Activated CD4-positive, alpha-beta memory T cell treated with anti-CD3 and anti-CD28 coated beads for 36 hours (primary cell): ENCODE results near the gene SRRM1. TPM values are rescaled to one million over a fixed set of nuclear protein-coding genes. Genes with fewer than 3 reads are reported as not detected.
"Not testable (repeated sequence)": the region's sequence is repeated elsewhere in the genome, so short reads cannot be mapped to it uniquely, and the experiment has no call there.

Experiments used
- CTCF ChIA-PET: fragments of 350-600 bp; sonication (Branson Sonifier 250); formaldehyde crosslinking; loops from one replicate; lab custom pipeline; 2021; ENCODE audit warnings: antibody characterized with exemption, inconsistent platforms; lab: Charles Lee
- POLR2A ChIA-PET: fragments of 350-600 bp; sonication (Branson Sonifier 250); formaldehyde crosslinking; loops from one replicate; lab custom pipeline; 2021; ENCODE audit warnings: antibody characterized with exemption; lab: Charles Lee
- DNase-seq: peaks from one replicate; pipeline ENCODE4 v3.0.0-alpha.2; 2020
- H3K27ac Mint-ChIP-seq: one replicate; pipeline ENCODE4 v1.8.0; 2021; ENCODE audit warnings: mixed read lengths
- H3K27me3 Mint-ChIP-seq: one replicate; pipeline ENCODE4 v1.8.0; 2021; ENCODE audit warnings: mixed read lengths
- H3K36me3 Mint-ChIP-seq: one replicate; pipeline ENCODE4 v1.8.0; 2021; ENCODE audit warnings: mixed read lengths
- H3K4me1 Mint-ChIP-seq: one replicate; pipeline ENCODE4 v1.8.0; 2021; ENCODE audit warnings: low read depth, mixed read lengths
- H3K4me3 Mint-ChIP-seq: one replicate; pipeline ENCODE4 v1.8.0; 2021; ENCODE audit warnings: mild to moderate bottlenecking, mixed read lengths
- H3K9me3 Mint-ChIP-seq: one replicate; pipeline ENCODE4 v1.8.0; 2021; ENCODE audit warnings: mixed read lengths
- intact Hi-C: fragments of 100-400 bp; cut with micrococcal nuclease; formaldehyde crosslinking; loops from one replicate; pipeline ENCODE4 v1.15.1; 2023
- total RNA-seq, 2 experiments: library from RNA; stranded (reverse); gene quantifications; one replicate each; pipeline ENCODE4 v1.2.3, GENCODE V29; 2021

The SRRM1 gene
- total RNA-seq, 2 experiments from 2014 or later: 225 to 227 TPM

DNA sequence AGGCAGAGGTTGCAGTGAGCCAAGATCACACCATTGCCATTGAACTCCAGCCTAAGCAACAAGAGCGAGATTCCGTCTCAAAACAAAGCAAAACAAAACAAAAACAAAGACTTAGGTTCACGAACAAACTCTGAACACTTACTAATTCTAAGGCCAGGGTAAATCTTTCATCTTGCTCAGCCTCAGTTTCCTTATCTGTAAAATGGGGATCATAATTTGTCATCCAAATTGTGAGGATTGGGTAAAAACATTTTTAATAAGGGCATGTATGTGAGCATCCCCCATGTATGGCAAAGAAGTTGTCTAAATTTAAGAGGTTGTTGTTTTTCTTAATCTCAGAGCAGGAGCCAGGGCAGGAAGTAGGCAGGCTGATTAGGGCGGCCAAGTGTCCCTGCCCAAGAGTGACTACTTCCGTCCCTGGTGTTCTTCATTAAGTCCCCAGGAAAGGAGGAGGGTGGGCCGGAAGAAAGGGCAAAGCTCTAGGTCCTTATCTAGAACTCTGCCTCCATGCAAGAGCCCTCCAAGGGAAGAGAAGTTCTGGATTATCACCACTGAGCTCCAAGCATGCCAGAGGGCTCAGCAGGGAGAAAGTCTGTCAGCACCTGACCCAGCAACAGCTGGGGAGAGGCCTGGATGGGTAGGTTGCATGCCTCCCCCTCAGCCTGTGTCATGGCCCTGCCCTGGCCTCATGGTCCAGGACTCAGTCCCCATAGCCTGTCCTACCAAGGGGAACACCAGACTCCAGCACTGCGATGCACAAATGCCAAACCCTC is 52.3 kb downstream of the SRRM1 start:
- Mint-ChIP-seq H3K4me1 (peaks cover 1% of the 10 kb centered on the region), H3K27me3 (peaks cover 3% of the 10 kb centered on the region), H3K27ac (no peak overlapping the region), H3K9me3 (no peaks in the 10 kb centered on the region), H3K4me3 (no peak overlapping the region), H3K36me3 (no peaks in the 10 kb centered on the region)
- intact Hi-C loops: loop anchor here (10.0 kb wide), 1 partner anchor 49 kb away; the partner anchor contains the start of gene CLIC4
- ChIA-PET POLR2A (no interaction called here), CTCF (interaction anchor here (0.9 to 10.6 kb wide), 4 partner anchors 8 to 304 kb away, joined by 3 to 299 read pairs (median 6); no protein-coding TSS in a partner anchor)
- DNase-seq: no peak

DNA sequence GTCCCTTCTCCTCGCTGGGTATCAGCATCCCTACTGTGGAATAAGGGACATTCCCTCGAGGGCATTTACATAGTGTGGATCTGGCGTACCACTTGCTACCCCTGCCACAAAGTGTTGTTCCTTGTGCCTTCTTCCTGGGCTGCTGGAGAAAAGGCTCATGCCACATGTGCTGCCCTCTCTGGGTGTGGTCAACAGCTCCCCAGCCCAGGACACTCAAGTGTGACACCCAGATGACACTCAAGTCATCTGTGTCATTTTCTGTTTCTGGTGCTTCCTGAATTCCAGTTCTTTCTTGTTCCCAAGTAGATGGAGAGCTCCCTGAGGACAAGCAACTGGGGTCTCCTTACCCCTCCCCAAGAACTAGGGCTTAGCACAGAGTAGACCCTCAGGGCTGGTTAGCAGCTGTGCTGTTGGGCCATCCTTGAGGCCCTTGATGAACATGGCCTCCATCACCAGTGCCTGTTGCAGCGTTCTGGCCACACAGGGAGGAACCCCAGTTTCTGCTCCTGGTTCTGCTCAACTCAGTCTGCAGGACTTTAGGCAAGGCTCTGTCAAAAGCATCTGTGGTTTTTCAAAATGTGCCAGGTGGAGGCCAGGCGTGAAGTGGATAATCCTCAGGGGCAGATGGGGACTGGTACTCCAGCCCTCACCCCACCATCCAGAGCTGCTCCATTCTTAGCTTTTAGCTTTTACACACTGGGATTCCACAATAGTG is 53.1 kb downstream of the SRRM1 start:
- DNase-seq: no peak
- Mint-ChIP-seq H3K27ac (no peak overlapping the region), H3K9me3 (no peaks in the 10 kb centered on the region), H3K4me1 (peaks cover 1% of the 10 kb centered on the region), H3K4me3 (no peak overlapping the region), H3K27me3 (peaks cover 3% of the 10 kb centered on the region), H3K36me3 (no peaks in the 10 kb centered on the region)
- POLR2A ChIA-PET: no interaction called here
- intact Hi-C loops: loop anchor here (10.0 kb wide), 1 partner anchor 49 kb away; the partner anchor contains the start of gene CLIC4
- CTCF ChIA-PET: interaction anchor here (0.9 to 10.6 kb wide), 7 partner anchors 9 to 305 kb away, joined by 3 to 299 read pairs (median 6); no protein-coding TSS in a partner anchor

DNA sequence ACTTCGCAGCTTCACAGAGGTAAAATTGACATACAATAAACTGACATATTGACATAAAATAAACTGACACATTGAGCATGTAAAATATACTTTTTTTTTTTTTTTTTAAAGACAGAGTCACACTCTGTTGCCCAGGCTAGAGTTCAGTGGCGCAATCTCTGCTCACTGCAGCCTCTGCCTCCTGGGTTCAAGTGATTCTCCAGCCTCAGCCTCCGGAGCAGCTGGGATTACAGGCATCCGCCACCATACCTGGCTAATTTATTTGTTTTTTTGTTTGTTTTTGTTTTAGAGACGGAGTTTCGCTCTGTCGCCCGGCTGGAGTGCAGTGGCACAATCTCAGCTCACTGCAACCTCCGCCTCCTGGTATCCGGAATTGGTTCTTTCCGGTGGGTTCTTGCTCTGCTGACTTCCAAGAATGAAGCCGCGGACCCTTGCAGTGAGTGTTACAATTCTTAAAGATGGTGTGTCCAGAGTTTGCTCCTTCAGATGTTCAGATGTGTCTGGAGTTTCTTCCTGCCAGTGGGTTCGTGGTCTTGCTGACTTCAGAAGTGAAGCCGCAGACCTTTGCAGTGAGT is 53.7 kb downstream of the SRRM1 start:
- CTCF ChIA-PET: interaction anchor here (1.0 to 3.4 kb wide), 6 partner anchors 8 to 306 kb away, joined by 3 to 12 read pairs (median 6); no protein-coding TSS in a partner anchor
- intact Hi-C loops: loop anchor here (10.0 kb wide), 1 partner anchor 48 kb away; the partner anchor contains the start of gene CLIC4
- POLR2A ChIA-PET: no interaction called here
- no peak for DNase-seq
- Mint-ChIP-seq H3K27ac (no peak overlapping the region), H3K4me1 (peaks cover 1% of the 10 kb centered on the region), H3K4me3 (no peak overlapping the region), H3K36me3 (no peaks in the 10 kb centered on the region), H3K27me3 (peaks cover 3% of the 10 kb centered on the region), H3K9me3 (no peaks in the 10 kb centered on the region)

DNA sequence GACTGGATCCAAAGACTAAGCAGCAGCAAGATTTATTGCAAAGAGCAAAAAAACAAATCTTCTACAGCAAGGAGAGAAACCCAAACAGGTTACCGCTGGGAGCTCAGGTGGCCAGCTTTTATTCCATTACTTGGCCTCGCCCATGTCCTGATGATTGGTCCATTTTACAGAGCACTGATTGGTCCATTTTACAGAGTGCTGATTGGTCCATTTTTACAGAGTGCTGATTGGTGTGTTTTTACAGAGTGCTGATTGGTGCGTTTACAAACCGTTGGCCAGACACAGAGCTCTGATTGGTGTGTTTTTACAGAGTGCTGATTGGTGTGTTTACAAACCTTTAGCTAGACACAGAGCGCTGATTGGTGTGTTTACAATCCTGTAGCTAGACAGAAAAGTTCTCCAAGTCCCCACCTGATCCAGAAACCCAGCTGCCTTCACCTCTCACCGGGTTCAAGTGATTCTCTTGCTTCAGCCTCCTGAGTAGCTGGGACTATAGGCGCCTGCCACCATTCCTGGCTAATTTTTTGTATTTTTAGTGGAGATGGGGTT is 54.4 kb downstream of the SRRM1 start:
- H3K36me3 Mint-ChIP-seq, DNase-seq, POLR2A ChIA-PET, H3K9me3 Mint-ChIP-seq, H3K4me3 Mint-ChIP-seq, H3K27me3 Mint-ChIP-seq, H3K4me1 Mint-ChIP-seq, H3K27ac Mint-ChIP-seq: not testable (repeated sequence)
- CTCF ChIA-PET: interaction anchor here (1.2 to 3.4 kb wide), 3 partner anchors 9 to 133 kb away, joined by 3 to 12 read pairs (median 11); no protein-coding TSS in a partner anchor
- intact Hi-C loops: loop anchor here (10.0 kb wide), 1 partner anchor 47 kb away; the partner anchor contains the start of gene CLIC4

DNA sequence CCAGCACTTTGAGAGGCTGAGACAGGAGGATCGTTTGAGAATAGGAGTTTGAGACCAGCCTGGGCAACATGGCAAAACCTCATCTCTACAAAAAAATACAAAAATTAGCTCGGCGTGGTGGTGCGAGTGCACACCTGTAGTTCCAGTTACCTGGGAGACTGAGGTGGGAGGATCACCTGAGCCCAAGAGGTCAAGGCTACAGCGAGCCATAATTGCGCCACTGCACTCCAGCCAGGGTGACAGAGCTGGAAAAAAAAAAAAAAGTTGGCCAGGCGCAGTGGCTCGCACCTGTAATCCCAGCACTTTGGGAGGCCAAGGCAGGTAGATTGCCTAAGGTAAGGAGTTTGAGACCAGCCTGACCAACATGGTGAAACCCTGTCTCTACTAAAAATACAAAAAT is 55.2 kb downstream of the SRRM1 start:
- DNase-seq, H3K4me3 Mint-ChIP-seq, H3K4me1 Mint-ChIP-seq, H3K9me3 Mint-ChIP-seq, H3K36me3 Mint-ChIP-seq, H3K27me3 Mint-ChIP-seq, H3K27ac Mint-ChIP-seq: not testable (repeated sequence)
- POLR2A ChIA-PET: interaction anchor here (1.2 kb wide), 1 partner anchor 10 kb away, joined by 3 read pairs; no protein-coding TSS in a partner anchor
- intact Hi-C loops: loop anchor here (10.0 kb wide), 1 partner anchor 46 kb away; the partner anchor contains the start of gene CLIC4
- CTCF ChIA-PET: interaction anchor here (0.6 to 3.4 kb wide), 4 partner anchors 10 to 132 kb away, joined by 3 to 12 read pairs (median 7); no protein-coding TSS in a partner anchor

DNA sequence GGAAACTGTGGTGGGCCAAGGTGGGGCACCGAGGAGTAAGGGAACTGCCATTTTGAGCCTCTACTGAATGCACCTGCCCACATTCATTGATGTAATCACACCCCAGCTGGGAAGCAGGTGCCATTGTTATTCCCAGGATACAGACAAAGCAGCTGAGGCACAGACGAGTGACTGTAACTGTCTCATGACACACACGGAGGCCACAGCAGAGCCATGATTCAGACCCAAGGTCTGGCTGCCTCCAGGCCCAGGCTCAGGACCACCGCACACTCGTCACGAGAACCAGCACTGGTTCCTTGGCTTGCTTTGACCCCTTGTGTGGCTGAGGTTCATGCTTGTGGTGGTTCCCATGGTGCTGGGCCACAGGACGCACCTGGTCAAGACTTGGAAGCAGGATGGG is 56.5 kb downstream of the SRRM1 start:
- Mint-ChIP-seq H3K9me3 (no peaks in the 10 kb centered on the region), H3K27ac (no peak overlapping the region), H3K4me1 (peaks cover 1% of the 10 kb centered on the region), H3K36me3 (no peaks in the 10 kb centered on the region), H3K4me3 (no peak overlapping the region), H3K27me3 (peaks cover 3% of the 10 kb centered on the region)
- ChIA-PET POLR2A (interaction anchor here (1.2 kb wide), 1 partner anchor 11 kb away, joined by 3 read pairs; no protein-coding TSS in a partner anchor), CTCF (interaction anchor here (1.1 to 3.4 kb wide), 3 partner anchors 11 to 131 kb away, joined by 3 to 11 read pairs (median 11); no protein-coding TSS in a partner anchor)
- DNase-seq: no peak
- intact Hi-C loops: loop anchor here (10.0 kb wide), 1 partner anchor 45 kb away; the partner anchor contains the start of gene CLIC4

DNA sequence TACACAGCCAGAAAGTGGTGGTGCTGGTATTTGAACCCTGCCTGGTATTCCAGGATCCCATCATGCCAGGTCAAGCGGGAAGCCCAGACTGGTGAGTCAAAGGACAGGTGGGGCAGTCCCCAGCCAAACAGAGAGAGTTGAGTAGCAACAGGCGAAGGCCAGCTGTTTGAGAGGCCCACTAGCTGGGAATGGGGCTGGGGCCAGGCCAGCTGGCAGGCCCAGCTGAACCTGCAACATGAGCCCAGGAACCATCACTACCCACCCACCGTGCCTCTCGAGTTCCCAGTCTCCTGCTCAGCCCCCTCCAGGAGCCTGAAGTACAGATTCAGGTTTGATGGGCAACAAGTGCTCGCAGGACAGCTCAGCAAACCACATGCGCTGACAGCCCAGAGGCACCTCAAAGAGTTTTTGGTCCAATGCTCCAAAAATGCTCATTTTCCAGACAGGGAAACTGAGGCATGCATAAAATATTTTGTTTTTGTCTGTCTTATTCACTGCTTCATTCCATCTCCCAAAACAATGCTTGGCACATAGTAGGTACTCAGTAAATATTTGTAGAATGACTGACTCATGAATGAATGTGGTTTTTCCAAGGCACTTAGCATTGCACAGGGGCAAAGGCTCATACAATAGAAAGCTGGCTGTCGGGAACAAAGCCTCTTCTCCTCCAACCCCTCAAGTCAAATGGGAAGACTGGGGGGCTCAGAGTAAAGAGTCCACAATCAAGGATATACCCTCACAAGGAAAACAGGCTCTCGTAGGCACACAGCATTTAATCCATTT is 59.6 kb downstream of the SRRM1 start:
- H3K36me3 Mint-ChIP-seq: no peaks in the 10 kb centered on the region
- intact Hi-C loops: no loop called here
- peaks cover 2% of the 10 kb centered on the region for H3K27me3 Mint-ChIP-seq
- H3K4me3 Mint-ChIP-seq: no peak overlapping the region
- CTCF ChIA-PET: interaction anchor here (1.2 to 1.6 kb wide), 3 partner anchors 128 to 133 kb away, joined by 3 to 4 read pairs (median 3); no protein-coding TSS in a partner anchor
- H3K9me3 Mint-ChIP-seq: no peaks in the 10 kb centered on the region
- POLR2A ChIA-PET: no interaction called here
- H3K4me1 Mint-ChIP-seq: peaks cover 8% of the 10 kb centered on the region
- H3K27ac Mint-ChIP-seq: no peak overlapping the region
- DNase-seq: no peak

DNA sequence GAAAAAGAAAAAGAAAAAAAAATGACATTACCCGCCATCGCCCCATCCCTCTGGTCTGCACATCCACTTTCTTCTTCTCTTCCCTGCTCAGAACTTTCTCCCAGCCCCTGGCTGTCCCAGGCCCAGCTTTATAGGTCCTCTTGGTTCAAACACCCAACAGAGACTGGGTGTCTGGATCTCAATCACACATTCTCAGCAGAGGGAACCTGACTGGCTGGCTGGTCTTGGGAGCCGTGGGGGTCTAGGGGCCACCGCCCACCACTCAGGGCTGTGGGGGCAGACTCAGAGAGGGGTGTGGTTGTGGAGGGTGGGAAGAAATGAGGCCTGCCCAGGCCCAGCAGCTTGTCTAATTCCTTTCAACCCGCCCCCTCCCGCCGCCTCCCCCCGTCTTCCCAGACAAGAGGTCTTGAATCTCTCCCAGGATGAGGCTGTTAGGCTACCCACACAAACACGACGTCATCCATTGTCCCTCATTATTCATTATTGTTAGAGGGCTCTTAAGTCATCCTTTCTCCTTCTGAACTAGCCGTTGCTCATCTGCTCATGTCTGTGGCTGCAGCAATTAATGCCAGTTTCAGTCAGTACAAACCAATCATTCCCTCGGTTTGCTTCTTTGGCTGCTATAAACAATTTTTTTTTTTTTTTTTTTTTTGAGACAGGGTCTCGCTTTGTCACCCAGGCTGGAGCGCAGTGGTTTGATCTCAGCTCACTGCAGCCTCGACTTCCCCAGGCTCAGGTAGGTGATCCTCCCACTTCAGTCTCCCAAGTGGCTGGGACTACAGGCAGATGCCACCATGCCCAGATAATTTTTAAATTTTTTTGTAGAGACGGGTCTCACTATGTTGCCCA is 61.5 kb downstream of the SRRM1 start:
- no peaks in the 10 kb centered on the region for H3K9me3 Mint-ChIP-seq
- DNase-seq: no peak
- no peak overlapping the region for H3K27ac Mint-ChIP-seq
- CTCF ChIA-PET: interaction anchor here (0.6 to 1.4 kb wide), 4 partner anchors 16 to 194 kb away, joined by 3 to 4 read pairs (median 3); no protein-coding TSS in a partner anchor
- no peaks in the 10 kb centered on the region for H3K27me3 Mint-ChIP-seq
- intact Hi-C loops: no loop called here
- no peaks in the 10 kb centered on the region for H3K36me3 Mint-ChIP-seq
- POLR2A ChIA-PET: no interaction called here
- H3K4me1 Mint-ChIP-seq: peaks cover 8% of the 10 kb centered on the region
- no peak overlapping the region for H3K4me3 Mint-ChIP-seq

DNA sequence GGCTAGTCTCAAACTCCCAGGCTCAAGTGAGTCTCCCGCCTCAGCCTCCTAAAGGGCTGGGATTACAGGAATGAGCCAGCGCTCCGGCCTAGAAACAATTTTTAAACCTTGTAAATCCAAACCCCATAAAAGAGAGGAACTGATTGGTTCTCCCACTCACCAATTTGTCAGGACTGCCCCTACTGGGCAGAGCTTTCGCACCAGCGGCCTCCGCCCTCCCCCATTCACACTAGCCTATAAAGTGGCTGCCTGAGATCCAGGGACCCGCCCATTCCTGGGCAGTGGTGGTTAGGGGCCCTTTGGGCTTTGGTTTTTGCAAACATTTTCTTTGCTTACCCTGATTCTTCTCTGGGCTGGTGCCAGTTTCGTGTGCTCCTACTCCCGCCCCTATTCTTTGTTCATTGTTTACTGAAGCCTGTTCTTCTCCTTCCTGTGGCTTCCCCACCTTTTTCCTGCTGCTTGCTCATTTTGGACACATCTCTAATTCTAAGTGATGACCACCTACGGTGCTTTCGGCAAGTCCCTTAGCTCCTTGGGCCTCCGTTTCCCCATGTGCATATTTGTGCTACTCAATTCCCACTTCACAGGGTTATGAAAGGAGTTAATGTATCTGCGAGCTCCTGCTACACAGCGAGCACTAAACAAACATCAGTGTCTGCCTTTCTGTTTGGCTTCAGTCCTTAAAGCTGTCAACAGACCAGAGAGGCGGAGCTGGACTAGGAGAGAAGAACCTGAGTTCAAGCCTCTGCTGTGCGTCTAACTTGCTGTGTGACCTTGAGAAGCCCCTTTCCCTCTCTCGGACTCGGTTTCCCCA is 62.4 kb downstream of the SRRM1 start:
- ChIA-PET CTCF (interaction anchor here (0.6 to 1.4 kb wide), 4 partner anchors 17 to 193 kb away, joined by 3 to 4 read pairs (median 3); no protein-coding TSS in a partner anchor), POLR2A (no interaction called here)
- H3K27me3 Mint-ChIP-seq: no peaks in the 10 kb centered on the region
- H3K4me1 Mint-ChIP-seq: peaks cover 16% of the 10 kb centered on the region
- H3K9me3 Mint-ChIP-seq: no peaks in the 10 kb centered on the region
- no peak overlapping the region for H3K4me3 Mint-ChIP-seq
- peak; percentile 49 for DNase-seq
- no peak overlapping the region for H3K27ac Mint-ChIP-seq
- intact Hi-C loops: no loop called here
- no peaks in the 10 kb centered on the region for H3K36me3 Mint-ChIP-seq
